CD8-positive, alpha-beta memory T cell (primary cell): ENCODE measurements around the gene ZSWIM9. TPM values are rescaled to one million over a fixed set of nuclear protein-coding genes. Genes with fewer than 3 reads are reported as not detected.

Experiments
- CTCF ChIA-PET: fragments of 350-600 bp; sonication (Branson Sonifier 250); formaldehyde crosslinking; loops from one replicate; lab custom pipeline; 2021; ENCODE audit warnings: antibody characterized with exemption; lab: Charles Lee
- POLR2A ChIA-PET: fragments of 350-600 bp; sonication (Branson Sonifier 250); formaldehyde crosslinking; loops from one replicate; lab custom pipeline; 2021; ENCODE audit warnings: antibody characterized with exemption; lab: Charles Lee
- DNase-seq, 5 donors: peaks; one replicate each; pipeline versions ENCODE4 v3.0.0 to v3.0.0-alpha.2; 2020 to 2022; ENCODE audit warnings: mixed read lengths in 1 of 5
- H3K27ac ChIP-seq: one replicate; pipeline ENCODE4 v1.7.0; 2013; ENCODE audit warnings: low read depth, mild to moderate bottlenecking, low read length, moderate library complexity
- H3K27me3 ChIP-seq: 2 replicates; pipeline ENCODE4 v1.7.0; 2013; ENCODE audit warnings: low read length, mild to moderate bottlenecking; ENCODE audit not compliant: insufficient read depth, poor library complexity, severe bottlenecking
- H3K36me3 ChIP-seq: 2 replicates; pipeline ENCODE4 v1.7.0; 2013; ENCODE audit warnings: mild to moderate bottlenecking, low read length, moderate library complexity; ENCODE audit not compliant: insufficient read depth
- H3K4me1 ChIP-seq: 2 replicates; pipeline ENCODE4 v1.7.0; 2013; ENCODE audit warnings: mild to moderate bottlenecking, low read length, moderate library complexity; ENCODE audit not compliant: insufficient read depth
- H3K4me3 ChIP-seq: 2 replicates; pipeline ENCODE4 v1.7.0; 2013; ENCODE audit warnings: mild to moderate bottlenecking, low read length
- H3K9me3 ChIP-seq: 2 replicates; pipeline ENCODE4 v1.7.0; 2013; ENCODE audit warnings: mild to moderate bottlenecking, low read length
- H3K27ac Mint-ChIP-seq, 8 donors: one replicate each; pipeline ENCODE4 v1.8.0; 2020 to 2021; ENCODE audit warnings: mixed read lengths in 8 of 8, mild to moderate bottlenecking in 6 of 8, inconsistent platforms in 3 of 8, moderate library complexity in 3 of 8
- H3K27me3 Mint-ChIP-seq, 2 donors: one replicate each; pipeline ENCODE4 v1.8.0; 2020 to 2021; ENCODE audit warnings: mixed read lengths in 2 of 2, mild to moderate bottlenecking in 1 of 2, moderate library complexity in 1 of 2
- H3K36me3 Mint-ChIP-seq, 3 donors: one replicate each; pipeline ENCODE4 v1.8.0; 2020 to 2021; ENCODE audit warnings: mixed read lengths in 3 of 3, inconsistent platforms in 1 of 3, mild to moderate bottlenecking in 1 of 3
- H3K4me1 Mint-ChIP-seq, 3 donors: one replicate each; pipeline ENCODE4 v1.8.0; 2020 to 2021; ENCODE audit warnings: mixed read lengths in 3 of 3, inconsistent platforms in 1 of 3, mild to moderate bottlenecking in 1 of 3
- H3K4me3 Mint-ChIP-seq, 7 donors: one replicate each; pipeline ENCODE4 v1.8.0; 2020 to 2021; ENCODE audit warnings: mixed read lengths in 7 of 7, mild to moderate bottlenecking in 6 of 7, moderate library complexity in 4 of 7, inconsistent platforms in 2 of 7
- H3K9me3 Mint-ChIP-seq, 5 donors: one replicate each; pipeline ENCODE4 v1.8.0; 2020 to 2022; ENCODE audit warnings: mixed read lengths in 5 of 5, mild to moderate bottlenecking in 3 of 5, moderate library complexity in 2 of 5, inconsistent platforms in 1 of 5
- polyA plus RNA-seq: library from polyadenylated mRNA; unstranded; fragments of 300-500 nt; fragmentation: Illumina TruSeq; gene quantifications from one replicate; pipeline ENCODE4 v1.2.3, GENCODE V29; 2021
- total RNA-seq, 2 experiments: library from RNA; stranded (reverse); gene quantifications; one replicate each; pipeline ENCODE4 v1.2.3, GENCODE V29; 2021

The ZSWIM9 gene
- total and polyA plus RNA-seq, 3 experiments from 2014 or later, result 1.9 to 7.4 (median 6.4) TPM

GRCh38 chr19:48175578-48175977, 5.1 kb downstream of the ZSWIM9 start:
- Histone ChIP-seq H3K9me3 (no peaks in the 10 kb centered on the region), H3K36me3 (peaks cover 12% of the 10 kb centered on the region), H3K4me1 (peaks cover 10% of the 10 kb centered on the region), H3K27ac (no peak overlapping the region), H3K4me3 (no peak overlapping the region), H3K27me3 (no peaks in the 10 kb centered on the region)
- POLR2A ChIA-PET, result no interaction called here
- Mint-ChIP-seq H3K4me3 (peak overlapping the region in 1 of 7 donors; percentile 36), H3K36me3 (peaks cover 3 to 42% (median 17%) of the 10 kb centered on the region in 3 donors), H3K4me1 (peaks cover 18 to 19% (median 19%) of the 10 kb centered on the region in 3 donors), H3K27me3 (no peaks in the 10 kb centered on the region), H3K9me3 (no peaks in the 10 kb centered on the region), H3K27ac (peak overlapping the region in 2 of 8 donors; percentile 26 to 29)
- CTCF ChIA-PET, result interaction anchor here (1.3 kb wide), 1 partner anchor 19 kb away, joined by 3 read pairs; no protein-coding TSS in a partner anchor
- DNase-seq, result no peak

GRCh38 chr19:48176226-48176625, 5.7 kb downstream of the ZSWIM9 start:
- H3K36me3 Mint-ChIP-seq, result peaks cover 7 to 41% (median 15%) of the 10 kb centered on the region in 3 donors
- POLR2A ChIA-PET, result no interaction called here

GRCh38 chr19:48181505-48181904, 11.0 kb downstream of the ZSWIM9 start:
- ChIA-PET CTCF (no interaction called here), POLR2A (no interaction called here)
- Mint-ChIP-seq H3K4me3 (no peak overlapping the region), H3K27me3 (no peaks in the 10 kb centered on the region), H3K27ac (peak overlapping the region in 1 of 8 donors; percentile 26), H3K9me3 (peaks cover 3 to 7% (median 5%) of the 10 kb centered on the region in 5 donors), H3K4me1 (peaks cover 0 to 2% (median 0%) of the 10 kb centered on the region in 3 donors), H3K36me3 (peaks cover 9 to 25% (median 11%) of the 10 kb centered on the region in 3 donors)
- H3K9me3 ChIP-seq, result peaks cover 3% of the 10 kb centered on the region
- H3K27me3 ChIP-seq, result no peaks in the 10 kb centered on the region
- H3K4me1 ChIP-seq, result no peaks in the 10 kb centered on the region
- no peak overlapping the region for H3K4me3 ChIP-seq
- no peaks in the 10 kb centered on the region for H3K36me3 ChIP-seq
- H3K27ac ChIP-seq, result no peak overlapping the region
- DNase-seq, result no peak

More at GRCh38 chr19:48176226-48176625, 5.7 kb downstream of the ZSWIM9 start:
- Histone ChIP-seq H3K36me3 (peaks cover 12% of the 10 kb centered on the region), H3K9me3 (no peaks in the 10 kb centered on the region), H3K4me1 (peaks cover 4% of the 10 kb centered on the region), H3K27ac (no peak overlapping the region), H3K4me3 (no peak overlapping the region), H3K27me3 (no peaks in the 10 kb centered on the region)
- Mint-ChIP-seq H3K27ac (no peak overlapping the region), H3K27me3 (no peaks in the 10 kb centered on the region), H3K4me1 (peaks cover 13 to 14% (median 13%) of the 10 kb centered on the region in 3 donors), H3K4me3 (peak overlapping the region in 1 of 7 donors; percentile 25), H3K9me3 (peaks cover 0 to 1% (median 0%) of the 10 kb centered on the region in 5 donors)
- DNase-seq, result no peak
- CTCF ChIA-PET, result no interaction called here

- CTCF ChIA-PET, result no interaction called here
- POLR2A ChIA-PET, result interaction anchor here (0.6 kb wide), 1 partner anchor 25 kb away, joined by 4 read pairs; no protein-coding TSS in a partner anchor
These were observed 12.0 kb downstream of the ZSWIM9 start for GRCh38 chr19:48182434-48182833.

DNA sequence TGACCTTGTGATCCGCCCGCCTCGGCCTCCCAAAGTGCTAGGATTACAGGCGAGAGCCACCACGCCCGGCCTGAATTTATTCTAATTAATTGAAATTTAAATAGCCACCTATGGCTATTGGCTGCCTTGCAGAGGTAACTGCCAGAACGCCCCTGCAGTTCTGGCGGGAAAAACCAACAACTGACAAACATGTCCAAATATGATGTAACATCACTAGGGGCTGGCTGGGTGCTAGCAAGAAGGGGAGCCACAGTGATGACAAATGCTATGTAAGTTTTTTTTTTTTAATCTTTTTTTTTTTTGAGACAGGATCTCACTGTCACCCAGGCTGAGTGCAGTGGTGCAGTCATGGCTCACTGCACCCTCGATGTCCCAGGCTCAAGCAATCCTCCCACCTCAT, 12.9 kb downstream of the ZSWIM9 start:
- DNase-seq, result no peak
- CTCF ChIA-PET, result no interaction called here
- POLR2A ChIA-PET, result no interaction called here
- Mint-ChIP-seq H3K9me3 (peaks cover 3 to 7% (median 5%) of the 10 kb centered on the region in 5 donors), H3K27ac (no peak overlapping the region), H3K27me3 (no peaks in the 10 kb centered on the region), H3K36me3 (peaks cover 11 to 24% (median 14%) of the 10 kb centered on the region in 3 donors), H3K4me1 (peaks cover 0 to 1% (median 0%) of the 10 kb centered on the region in 3 donors), H3K4me3 (no peak overlapping the region)
- H3K27me3 ChIP-seq, result no peaks in the 10 kb centered on the region
- no peaks in the 10 kb centered on the region for H3K4me1 ChIP-seq
- peaks cover 3% of the 10 kb centered on the region for H3K9me3 ChIP-seq
- no peak overlapping the region for H3K27ac ChIP-seq
- no peaks in the 10 kb centered on the region for H3K36me3 ChIP-seq
- no peak overlapping the region for H3K4me3 ChIP-seq

More at GRCh38 chr19:48182434-48182833, 12.0 kb downstream of the ZSWIM9 start:
- Histone ChIP-seq H3K4me3 (no peak overlapping the region), H3K4me1 (no peaks in the 10 kb centered on the region), H3K36me3 (no peaks in the 10 kb centered on the region), H3K27ac (no peak overlapping the region), H3K27me3 (no peaks in the 10 kb centered on the region), H3K9me3 (peaks cover 3% of the 10 kb centered on the region)
- peaks cover 9 to 21% (median 11%) of the 10 kb centered on the region in 3 donors for H3K36me3 Mint-ChIP-seq
- no peak overlapping the region for H3K4me3 Mint-ChIP-seq
- DNase-seq, result no peak
- H3K27ac Mint-ChIP-seq, result no peak overlapping the region
- H3K27me3 Mint-ChIP-seq, result no peaks in the 10 kb centered on the region
- peaks cover 0 to 1% (median 0%) of the 10 kb centered on the region in 3 donors for H3K4me1 Mint-ChIP-seq
- H3K9me3 Mint-ChIP-seq, result peaks cover 3 to 7% (median 5%) of the 10 kb centered on the region in 5 donors

DNA sequence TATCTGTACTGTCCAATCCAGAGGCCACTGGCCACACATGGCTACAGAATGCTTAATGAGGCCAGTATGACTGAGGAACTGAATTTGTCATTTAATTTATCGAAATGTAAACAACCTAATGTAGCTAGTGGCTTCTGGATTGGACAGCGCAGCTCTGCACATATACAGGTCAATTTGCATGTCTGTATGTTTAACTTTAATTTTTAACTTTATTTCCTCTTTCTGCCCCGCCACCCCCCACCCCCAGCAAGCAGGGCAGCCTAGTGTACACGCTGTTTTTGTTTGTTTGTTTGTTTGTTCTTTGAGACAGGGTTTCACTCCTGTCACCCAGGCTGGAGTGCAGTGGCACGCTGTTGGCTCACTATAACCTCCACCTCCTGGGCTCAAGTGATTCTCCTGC, 15.5 kb downstream of the ZSWIM9 start:
- CTCF ChIA-PET, result no interaction called here
- H3K27me3 ChIP-seq, result no peaks in the 10 kb centered on the region
- DNase-seq, result no peak
- H3K4me1 ChIP-seq, result no peaks in the 10 kb centered on the region
- Mint-ChIP-seq H3K27me3 (no peaks in the 10 kb centered on the region), H3K9me3 (peaks cover 3 to 7% (median 5%) of the 10 kb centered on the region in 5 donors), H3K4me1 (peaks cover 1 to 9% (median 4%) of the 10 kb centered on the region in 3 donors), H3K27ac (no peak overlapping the region), H3K4me3 (no peak overlapping the region), H3K36me3 (peaks cover 10 to 25% (median 12%) of the 10 kb centered on the region in 3 donors)
- peaks cover 3% of the 10 kb centered on the region for H3K9me3 ChIP-seq
- POLR2A ChIA-PET, result no interaction called here
- H3K4me3 ChIP-seq, result no peak overlapping the region
- H3K36me3 ChIP-seq, result no peaks in the 10 kb centered on the region
- H3K27ac ChIP-seq, result no peak overlapping the region

GRCh38 chr19:48186541-48186991, 16.1 kb downstream of the ZSWIM9 start:
- H3K27ac ChIP-seq, result no peak overlapping the region
- H3K4me1 Mint-ChIP-seq, result peaks cover 1 to 9% (median 4%) of the 10 kb centered on the region in 3 donors
- peaks cover 2 to 4% (median 3%) of the 10 kb centered on the region in 5 donors for H3K9me3 Mint-ChIP-seq
- H3K4me3 ChIP-seq, result no peak overlapping the region
- no peak overlapping the region for H3K27ac Mint-ChIP-seq
- H3K4me1 ChIP-seq, result no peaks in the 10 kb centered on the region
- H3K27me3 ChIP-seq, result no peaks in the 10 kb centered on the region
- H3K36me3 Mint-ChIP-seq, result peaks cover 7 to 21% (median 7%) of the 10 kb centered on the region in 3 donors
- H3K27me3 Mint-ChIP-seq, result no peaks in the 10 kb centered on the region
- no peak overlapping the region for H3K4me3 Mint-ChIP-seq
- DNase-seq, result no peak
- H3K36me3 ChIP-seq, result no peaks in the 10 kb centered on the region
- ChIA-PET CTCF (no interaction called here), POLR2A (no interaction called here)
- H3K9me3 ChIP-seq, result peaks cover under 1% of the 10 kb centered on the region

DNA sequence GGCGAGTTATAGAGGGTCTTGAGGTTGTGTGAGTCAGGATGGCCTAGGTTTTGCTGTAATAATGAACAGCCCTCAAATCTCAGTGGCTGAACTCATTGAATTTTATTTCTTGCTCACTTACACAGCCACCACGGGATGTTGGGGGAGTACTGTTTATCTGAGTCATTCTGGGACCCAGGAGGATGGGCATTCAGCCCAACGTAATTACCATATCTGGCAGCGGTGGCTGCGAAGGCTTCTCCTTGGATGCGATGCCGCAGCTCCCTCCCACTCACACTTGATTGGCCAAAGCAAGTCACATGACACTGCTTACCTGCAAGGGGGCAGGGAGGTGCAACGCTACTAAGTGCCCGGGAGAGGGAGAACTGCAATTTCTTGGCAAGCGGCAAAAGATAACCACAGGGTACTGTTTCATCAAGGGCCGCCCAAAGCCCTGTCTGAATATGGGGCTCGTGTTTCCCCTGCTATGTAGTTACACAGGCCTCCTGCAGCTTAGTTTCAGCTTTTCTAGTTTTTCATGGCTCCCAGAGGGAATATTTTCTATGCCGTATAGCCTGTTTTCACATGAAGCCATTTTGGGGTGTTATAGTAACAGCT, 19.9 kb downstream of the ZSWIM9 start:
- H3K9me3 Mint-ChIP-seq, result no peaks in the 10 kb centered on the region
- peaks cover 2 to 19% (median 4%) of the 10 kb centered on the region in 3 donors for H3K36me3 Mint-ChIP-seq
- CTCF ChIA-PET, result interaction anchor here (0.6 to 1.6 kb wide), 5 partner anchors 11 to 29 kb away, joined by 3 to 6 read pairs (median 3); no protein-coding TSS in a partner anchor
- Histone ChIP-seq H3K27me3 (no peaks in the 10 kb centered on the region), H3K36me3 (peaks cover 3% of the 10 kb centered on the region), H3K4me3 (no peak overlapping the region), H3K9me3 (no peaks in the 10 kb centered on the region), H3K4me1 (no peaks in the 10 kb centered on the region), H3K27ac (no peak overlapping the region)
- H3K27ac Mint-ChIP-seq, result peak overlapping the region in 1 of 8 donors; percentile 4
- DNase-seq, result peak in 4 of 5 donors; percentile 37 to 80 (median 46)
- peak overlapping the region in 1 of 7 donors; percentile 29 for H3K4me3 Mint-ChIP-seq
- H3K4me1 Mint-ChIP-seq, result peaks cover 0 to 23% (median 15%) of the 10 kb centered on the region in 3 donors
- POLR2A ChIA-PET, result interaction anchor here (1.7 kb wide), 1 partner anchor 13 kb away, joined by 7 read pairs; no protein-coding TSS in a partner anchor
- no peaks in the 10 kb centered on the region for H3K27me3 Mint-ChIP-seq
